ENCODE data around the gene NOC2L.
"Not testable (repeated sequence)": the region's sequence is repeated elsewhere in the genome, so short reads cannot be mapped to it uniquely, and the experiment has no call there.

The NOC2L gene

GRCh38 chr1:899636-900317 lies 59.3 kb downstream of the NOC2L start:
- Histone ChIP-seq H3K27me3 (replicated peaks) (peaks cover 3% of the 10 kb centered on the region), H3K27ac (no peak overlapping the region), H3K4me3 (ENCODE audit: low read depth, low read length) (no peak overlapping the region), H3K36me3 (replicated peaks) (no peaks in the 10 kb centered on the region)
- in situ Hi-C loops (cut with HindIII; ENCODE audit: low pct_ligation_motif_present, low sequenced_read_pairs): no loop called here
- DNase-seq: no peak
- TF ChIP-seq CTCF (IDR thresholded peaks at IDR 0.05; ENCODE audit: low read depth, low read length, missing control alignments): no peak

GRCh38 chr1:897951-898350 lies 61.1 kb downstream of the NOC2L start:
- H3K27ac ChIP-seq; H3K27me3 ChIP-seq (replicated peaks); H3K4me3 ChIP-seq (ENCODE audit: low read depth, low read length); in situ Hi-C loops (cut with HindIII; ENCODE audit: low pct_ligation_motif_present, low sequenced_read_pairs); DNase-seq; H3K36me3 ChIP-seq (replicated peaks): not testable (repeated sequence)

GRCh38 chr1:897226-897625 lies 61.8 kb downstream of the NOC2L start:
- no peak for DNase-seq
- no peak for TF ChIP-seq CTCF (IDR thresholded peaks at IDR 0.05; ENCODE audit: low read depth, low read length, missing control alignments)
- in situ Hi-C loops (cut with HindIII; ENCODE audit: low pct_ligation_motif_present, low sequenced_read_pairs): no loop called here
- Histone ChIP-seq H3K27ac (no peak overlapping the region), H3K36me3 (replicated peaks) (no peaks in the 10 kb centered on the region), H3K27me3 (replicated peaks) (peaks cover 3% of the 10 kb centered on the region), H3K4me3 (ENCODE audit: low read depth, low read length) (no peak overlapping the region)

Measured in brain microvascular endothelial cell (primary cell).